GM13976 (cell line): ENCODE measurements around the gene FKBP11.
"Not testable (repeated sequence)": the region's sequence is repeated elsewhere in the genome, so short reads cannot be mapped to it uniquely, and the experiment has no call there.

Source experiments
- DNase-seq: peaks from one replicate; pipeline ENCODE4 v3.0.0; 2012; ENCODE audit warnings: low spot score
- CTCF ChIP-seq: IDR thresholded peaks from 2 replicates; pipeline ENCODE4 v1.5.1; 2012; ENCODE audit warnings: borderline replicate concordance, mild to moderate bottlenecking; ENCODE audit not compliant: insufficient read depth; ENCODE audit errors: extremely low read depth, missing control alignments, control extremely low read depth
- in situ Hi-C: fragments of 300-500 bp; cut with MboI; formaldehyde crosslinking; loops from one replicate; pipeline ENCODE4 v1.12.0; 2022; ENCODE audit warnings: low sequenced_read_pairs, mixed read lengths, inconsistent platforms; ENCODE audit not compliant: unreplicated experiment

FKBP11 gene

GRCh38 chr12:48923117-48923516, 2.2 kb downstream of the FKBP11 start:
- in situ Hi-C loops = no loop called here
- DNase-seq = no peak
- TF ChIP-seq CTCF = no peak

DNA sequence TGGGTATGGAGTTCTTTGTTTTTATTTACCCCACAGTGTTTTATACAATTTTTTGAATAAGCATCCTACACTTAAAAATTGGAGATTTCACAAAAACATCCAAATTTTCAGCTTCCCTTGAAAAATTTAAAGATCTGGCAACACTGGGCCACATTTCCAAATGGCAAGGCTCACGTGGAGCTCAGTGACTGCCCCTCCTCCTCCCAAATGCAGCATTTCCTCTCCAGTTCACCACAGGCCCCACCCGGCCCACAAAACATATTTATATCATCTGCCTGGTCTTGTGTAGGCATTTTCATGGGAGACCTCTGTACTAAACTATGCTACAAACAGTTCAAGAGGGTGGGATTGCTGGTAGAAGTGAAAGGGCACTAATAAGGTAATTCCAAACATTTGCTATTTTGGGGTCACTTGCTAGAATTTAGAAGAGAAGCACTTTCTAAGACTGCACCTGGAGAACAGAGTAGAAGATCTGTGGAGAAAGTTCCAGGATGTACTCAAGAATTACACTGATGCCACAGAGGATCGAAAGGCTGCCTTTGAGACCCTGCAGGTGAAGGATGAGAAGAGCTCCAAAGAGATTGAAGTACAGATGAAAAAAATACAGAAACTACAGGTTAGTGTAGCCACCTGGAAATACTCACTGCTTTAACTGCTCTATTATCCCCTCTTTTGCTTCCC, 7.3 kb downstream of the FKBP11 start:
- no peak for TF ChIP-seq CTCF
- no peak for DNase-seq
- in situ Hi-C loops = no loop called here

GRCh38 chr12:48910196-48910595, 15.1 kb downstream of the FKBP11 start:
- no peak for DNase-seq
- no peak for TF ChIP-seq CTCF
- in situ Hi-C loops = no loop called here

- in situ Hi-C loops, DNase-seq: not testable (repeated sequence)
Observed at GRCh38 chr12:48909698-48910097, 15.6 kb downstream of the FKBP11 start.

GRCh38 chr12:48907245-48907644, 18.0 kb downstream of the FKBP11 start:
- DNase-seq = no peak
- no peak for TF ChIP-seq CTCF
- in situ Hi-C loops = no loop called here

DNA sequence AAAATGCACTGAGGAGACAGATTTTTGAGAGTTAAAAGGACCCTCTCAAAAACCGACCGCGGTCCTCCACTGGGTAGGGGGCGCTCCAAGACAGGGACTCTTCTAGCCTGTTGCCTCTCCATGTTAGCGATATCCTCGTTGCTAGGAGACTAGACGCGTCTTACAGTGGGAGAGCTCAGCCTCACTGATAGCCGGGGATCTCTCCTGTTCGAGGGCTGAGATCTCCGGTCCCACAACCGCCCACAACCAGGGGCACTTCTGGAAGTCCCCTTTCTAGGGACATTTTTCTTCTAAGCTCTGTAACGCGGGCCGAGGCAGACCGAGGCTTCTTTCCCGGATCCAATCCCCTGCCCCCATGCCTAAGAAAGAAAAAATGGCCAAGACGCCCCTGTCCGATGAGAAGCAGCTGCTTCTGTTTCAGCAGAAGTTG, 21.3 kb downstream of the FKBP11 start:
- peak; percentile 82 for DNase-seq
- TF ChIP-seq CTCF = peak; percentile 41
- in situ Hi-C loops = no loop called here

GRCh38 chr12:48903363-48903981, 21.8 kb downstream of the FKBP11 start:
- in situ Hi-C loops = no loop called here
- no peak for DNase-seq
- TF ChIP-seq CTCF = no peak
